ENCODE results near the gene ANK3.

ANK3 gene

DNA sequence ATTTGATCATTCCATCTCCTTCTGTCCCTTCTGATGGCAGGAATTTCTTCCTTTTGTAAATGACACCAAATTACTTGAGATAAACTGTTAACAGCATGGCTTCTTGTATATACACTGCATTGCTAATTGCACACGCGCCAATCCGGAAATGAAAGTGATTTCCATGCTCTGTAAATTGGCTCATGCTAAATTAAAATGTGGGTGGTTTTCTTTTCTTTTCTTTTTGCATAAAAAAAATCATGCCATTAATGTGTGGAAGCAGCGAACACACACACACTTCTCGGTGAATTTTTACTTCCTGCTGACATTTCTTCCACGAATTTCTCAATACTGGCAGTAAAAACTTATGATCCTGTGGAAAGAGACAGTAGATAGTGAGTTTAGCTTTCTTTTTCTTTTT, 360.2 kb downstream of the ANK3 start:
- ATAC-seq (no peak), DNase-seq (no peak)

- no peak for DNase-seq
- ATAC-seq = no peak
These were observed 361.6 kb downstream of the ANK3 start for GRCh38 chr10:60028081-60028480.

DNA sequence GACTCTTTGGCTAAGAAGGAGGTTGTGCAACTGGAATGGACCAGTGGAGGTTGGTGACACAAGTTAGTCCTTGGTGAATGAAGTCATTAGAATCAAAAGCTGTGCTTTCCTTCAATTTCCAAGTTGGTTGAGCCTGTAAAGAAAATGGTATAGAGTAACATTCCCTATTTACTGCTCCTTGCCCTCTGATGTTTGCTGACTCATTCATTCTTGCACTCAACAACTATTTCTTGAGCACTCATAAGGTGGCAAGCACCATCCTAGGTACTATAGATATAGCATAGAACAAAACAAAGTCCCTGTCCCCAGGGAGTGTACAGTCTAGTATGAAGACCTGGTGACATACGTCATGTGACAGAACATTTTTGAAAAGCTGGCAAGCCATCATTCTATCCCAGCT, 364.4 kb downstream of the ANK3 start:
- no peak for ATAC-seq
- DNase-seq = no peak

DNA sequence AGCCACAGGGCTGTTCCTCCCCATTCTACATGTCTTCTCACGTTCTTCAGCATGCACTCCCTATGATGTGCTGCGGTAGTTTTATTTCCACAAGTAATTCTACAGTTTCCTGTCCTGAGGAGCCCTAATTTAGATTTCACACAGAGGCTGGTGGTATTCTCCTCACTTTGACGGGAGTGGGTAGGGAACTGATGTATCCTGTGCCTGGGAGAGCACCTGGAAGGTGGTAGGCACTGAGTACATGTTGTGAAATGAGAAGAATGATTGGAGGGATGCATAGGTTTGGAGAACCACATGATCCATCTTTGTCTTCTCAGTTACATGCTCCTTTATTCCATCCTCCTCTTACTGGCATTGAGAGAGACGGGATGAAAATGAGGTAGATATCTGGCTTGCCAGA, 365.2 kb downstream of the ANK3 start:
- ATAC-seq (no peak), DNase-seq (no peak)

DNA sequence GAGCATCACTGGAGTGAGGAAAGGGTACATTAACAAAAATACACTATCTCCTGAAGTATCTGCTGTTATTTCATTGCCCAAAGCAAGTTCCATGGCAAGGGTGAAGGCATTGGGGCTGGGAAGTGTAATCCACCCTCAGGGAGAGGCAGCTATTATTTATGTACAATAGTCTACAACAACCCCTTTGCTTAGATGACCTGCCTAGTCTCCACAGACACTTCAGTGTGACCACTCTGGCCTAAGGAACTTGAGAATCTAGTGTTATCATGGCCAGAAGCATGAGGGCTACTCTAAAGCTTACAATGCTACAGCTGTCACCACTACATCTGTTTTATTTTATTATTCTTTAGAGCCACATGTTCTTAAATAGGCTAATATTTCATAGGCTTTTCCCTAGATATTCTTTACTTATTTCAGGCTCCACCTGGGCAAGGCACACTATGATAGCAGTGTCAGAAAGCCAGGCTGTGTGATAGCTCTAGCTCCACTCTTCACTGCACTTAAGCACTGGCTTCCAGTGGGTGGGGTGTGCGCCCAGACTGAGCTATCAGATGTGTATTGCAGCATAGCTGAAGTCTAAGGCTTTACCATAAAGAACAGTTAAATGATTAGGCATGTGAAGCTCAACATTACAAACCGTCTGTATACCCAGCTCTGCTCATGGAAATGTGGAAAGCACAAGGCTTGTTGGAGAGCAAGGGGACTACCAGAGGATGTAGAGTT, 366.4 kb downstream of the ANK3 start:
- DNase-seq (no peak), ATAC-seq (no peak)

- no peak for ATAC-seq
- no peak for DNase-seq
These were observed 368.3 kb downstream of the ANK3 start for GRCh38 chr10:60021361-60021760.

GRCh38 chr10:60016794-60017193, 372.9 kb downstream of the ANK3 start:
- no peak for ATAC-seq
- no peak for DNase-seq

GRCh38 chr10:60009710-60010383, 379.8 kb downstream of the ANK3 start:
- ATAC-seq (no peak), DNase-seq (no peak)

DNA sequence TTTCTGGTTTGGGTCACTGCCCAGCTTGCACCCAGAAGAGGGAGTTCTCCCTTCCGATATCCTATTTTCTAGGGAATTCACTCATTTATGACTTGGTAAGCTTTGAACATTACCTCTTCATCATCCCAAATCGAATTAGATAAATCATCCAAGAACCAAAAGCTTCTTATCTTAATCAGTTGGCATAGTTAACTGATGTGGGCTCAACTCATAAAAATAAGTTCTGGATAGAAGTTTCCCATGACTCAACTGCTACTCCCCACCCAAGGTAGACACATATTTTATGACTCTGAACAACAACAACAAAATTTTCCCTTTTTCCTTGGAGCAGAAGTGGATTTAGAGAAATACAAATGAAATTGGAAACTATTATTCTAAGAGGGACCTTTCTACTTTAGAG, 380.4 kb downstream of the ANK3 start:
- ATAC-seq (no peak), DNase-seq (no peak)

DNA sequence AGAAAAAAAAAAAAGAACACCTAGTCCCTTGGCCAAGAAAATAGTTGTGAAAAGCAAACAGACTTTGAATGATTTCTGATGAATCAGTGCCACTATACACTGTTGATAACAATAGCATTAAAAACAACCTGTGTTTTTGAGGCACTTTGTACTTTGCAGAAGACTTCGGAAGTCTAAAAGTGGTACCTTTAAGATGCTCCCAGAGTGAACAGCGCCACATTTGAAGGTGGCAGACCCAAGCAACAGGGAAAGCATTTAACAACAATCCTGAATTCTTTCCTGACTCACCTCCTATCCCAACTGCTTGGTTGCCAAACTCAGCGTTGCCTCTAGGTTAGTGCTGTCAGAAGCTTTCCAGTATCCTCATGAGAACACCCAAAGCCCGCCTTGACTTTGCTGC, 380.9 kb downstream of the ANK3 start:
- no peak for DNase-seq
- no peak for ATAC-seq

DNA sequence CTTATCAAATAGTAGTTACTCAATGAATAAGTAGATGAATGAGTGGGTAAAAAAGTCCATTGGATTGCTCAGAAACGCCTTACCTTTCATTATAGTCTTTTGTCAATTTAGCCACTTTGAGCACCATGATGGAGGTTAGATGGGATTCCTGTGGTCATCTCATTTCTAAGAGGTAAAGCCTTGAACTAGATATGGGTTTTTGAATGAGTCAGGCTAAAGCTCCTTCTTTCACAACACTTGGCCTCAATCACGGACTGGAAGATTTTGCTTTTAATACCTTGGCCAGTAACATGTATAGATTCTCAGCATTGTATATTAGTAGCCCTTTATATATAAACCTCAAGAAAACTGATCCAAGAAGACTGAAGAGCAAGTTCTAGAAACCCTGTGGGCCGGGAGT, 383.6 kb downstream of the ANK3 start:
- DNase-seq = no peak
- ATAC-seq = no peak

DNA sequence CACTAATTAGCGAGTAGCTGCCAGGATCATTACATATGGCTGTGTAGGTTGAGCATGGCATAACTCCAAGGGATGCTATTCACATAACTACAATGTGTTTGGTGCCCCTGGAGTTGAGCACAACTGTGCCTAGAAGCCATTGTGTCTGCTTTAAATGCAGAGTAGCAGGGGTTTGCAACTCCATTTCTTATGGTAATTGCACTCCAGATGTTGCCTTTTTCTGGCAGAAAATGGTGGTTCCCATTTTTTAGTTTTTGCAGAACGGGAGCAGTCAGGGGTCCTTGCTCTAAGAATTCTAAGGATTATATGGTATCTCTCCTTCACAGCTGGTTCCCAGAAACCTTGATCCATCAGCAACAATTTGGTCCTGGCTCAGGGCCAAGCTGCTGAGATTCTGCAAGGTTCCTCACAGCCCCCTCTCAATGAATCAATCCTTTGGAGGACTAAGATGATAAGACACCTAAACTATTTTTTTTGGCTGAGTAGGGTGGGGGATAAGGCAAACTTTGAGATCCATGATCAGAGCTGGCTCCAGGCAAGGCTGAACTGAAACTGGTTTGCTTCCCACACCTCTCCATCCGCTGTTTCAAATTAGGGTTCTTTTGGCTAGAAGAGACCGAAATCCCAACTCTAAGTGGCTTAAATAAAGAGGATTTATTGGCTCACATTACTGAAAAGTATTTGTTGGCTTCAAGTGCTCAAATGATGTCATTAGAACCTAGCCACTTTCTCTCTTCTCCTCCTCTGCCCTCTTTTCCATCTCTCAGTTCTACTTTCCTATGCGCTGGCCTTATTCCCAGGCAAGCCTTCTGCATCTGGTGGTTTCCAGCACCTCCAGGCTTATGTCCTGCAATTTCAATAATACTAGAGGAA, 385.8 kb downstream of the ANK3 start:
- DNase-seq (no peak), ATAC-seq (no peak)

GRCh38 chr10:60000747-60001146, 388.9 kb downstream of the ANK3 start:
- ATAC-seq = no peak
- no peak for DNase-seq

DNA sequence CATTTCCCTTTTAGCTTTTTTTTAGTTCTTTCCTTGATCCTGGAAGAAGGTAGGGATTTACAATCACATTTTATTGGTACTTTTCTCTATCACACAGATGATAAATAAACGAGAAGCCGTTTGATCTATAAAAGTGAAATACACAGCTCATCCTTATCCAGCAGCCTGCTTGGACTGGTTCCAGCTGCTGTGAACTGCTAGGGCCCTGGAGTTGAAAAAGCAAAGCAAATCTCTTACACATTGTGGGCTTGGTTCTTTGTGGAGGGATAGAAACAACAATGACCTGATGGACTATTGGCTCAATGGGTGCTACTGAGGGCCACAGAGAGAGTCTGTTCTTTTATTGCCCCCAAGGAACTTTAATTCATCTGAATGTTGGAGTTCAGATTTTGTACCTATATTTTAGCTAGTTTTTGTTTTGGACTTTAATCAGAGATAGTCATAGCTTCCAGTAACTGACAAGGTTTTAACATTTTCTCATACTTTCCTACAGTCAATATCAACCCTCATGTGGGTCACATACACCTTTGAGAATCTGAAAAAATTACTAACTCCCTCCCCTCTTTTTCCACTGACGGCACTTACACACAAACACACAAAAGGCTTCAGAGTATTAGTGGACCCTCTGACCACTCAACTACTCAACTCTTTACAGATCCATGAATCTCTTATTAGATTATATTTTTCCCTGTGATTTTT, 391.7 kb downstream of the ANK3 start:
- ATAC-seq = no peak
- DNase-seq = no peak

GRCh38 chr10:59995862-59996261, 393.8 kb downstream of the ANK3 start:
- DNase-seq (no peak), ATAC-seq (no peak)

DNA sequence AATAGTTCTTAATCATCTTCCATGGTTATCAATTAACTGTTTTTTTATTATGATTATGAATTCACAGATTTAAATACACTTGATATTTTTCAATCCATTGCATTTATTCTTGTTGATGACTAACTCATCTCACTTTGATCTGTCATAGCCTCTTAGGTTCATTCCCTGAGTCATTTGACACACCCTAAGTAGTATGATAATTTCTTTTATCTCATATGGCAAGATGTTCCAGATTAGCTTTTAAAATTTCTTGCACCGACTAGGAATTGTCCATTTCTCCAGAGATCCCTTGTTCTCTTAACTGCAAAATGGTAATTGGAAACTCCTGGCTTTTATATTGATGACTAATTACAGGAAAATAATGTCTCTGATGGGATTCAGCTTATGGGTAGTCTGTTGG, 395.7 kb downstream of the ANK3 start:
- DNase-seq = no peak
- no peak for ATAC-seq

DNA sequence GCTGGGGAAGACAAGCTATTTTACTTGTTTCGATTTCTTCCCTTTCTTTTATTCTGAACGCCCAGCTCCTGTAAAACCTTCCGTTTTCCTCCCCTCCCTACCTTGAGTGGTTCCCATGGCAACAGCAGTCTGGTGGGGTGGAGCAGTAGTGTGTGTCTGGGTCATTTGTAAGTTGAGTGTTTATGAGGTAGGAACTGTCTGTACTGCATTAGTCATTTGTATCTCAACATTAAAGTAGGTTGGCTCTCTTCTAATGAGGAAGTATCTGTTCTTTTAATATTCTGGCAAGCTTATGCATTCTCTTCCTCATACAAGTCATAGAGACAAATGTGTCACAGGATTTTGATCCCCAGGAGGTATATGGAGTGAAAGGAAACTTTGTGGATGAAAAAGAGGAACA, 398.0 kb downstream of the ANK3 start:
- no peak for ATAC-seq
- DNase-seq = peak; percentile 6

- ATAC-seq (no peak), DNase-seq (no peak)
These were observed 398.6 kb downstream of the ANK3 start for GRCh38 chr10:59991117-59991516.

DNA sequence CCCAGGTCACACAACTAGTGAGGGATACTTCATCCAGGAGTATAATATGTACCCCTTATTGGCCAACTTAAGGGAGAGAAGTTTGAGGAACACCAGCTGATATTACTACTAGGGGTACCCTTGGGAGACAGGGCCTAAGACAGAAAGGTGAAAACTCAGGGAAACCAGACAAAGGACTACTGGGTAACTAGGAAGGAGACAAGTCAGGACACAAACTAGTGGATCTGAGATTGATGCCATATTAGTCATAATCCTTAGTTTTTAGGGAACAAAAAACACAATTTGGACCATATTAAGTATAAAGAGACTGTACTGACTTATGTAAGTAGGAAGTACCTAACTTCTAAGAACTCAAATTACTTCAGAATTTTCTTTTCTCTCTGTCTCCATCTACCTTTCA, 404.0 kb downstream of the ANK3 start:
- ATAC-seq = no peak

GRCh38 chr10:59984415-59984814, 405.3 kb downstream of the ANK3 start:
- no peak for DNase-seq
- ATAC-seq = no peak

More for the DNA sequence above, 404.0 kb downstream of the ANK3 start:
- no peak for DNase-seq

DNA sequence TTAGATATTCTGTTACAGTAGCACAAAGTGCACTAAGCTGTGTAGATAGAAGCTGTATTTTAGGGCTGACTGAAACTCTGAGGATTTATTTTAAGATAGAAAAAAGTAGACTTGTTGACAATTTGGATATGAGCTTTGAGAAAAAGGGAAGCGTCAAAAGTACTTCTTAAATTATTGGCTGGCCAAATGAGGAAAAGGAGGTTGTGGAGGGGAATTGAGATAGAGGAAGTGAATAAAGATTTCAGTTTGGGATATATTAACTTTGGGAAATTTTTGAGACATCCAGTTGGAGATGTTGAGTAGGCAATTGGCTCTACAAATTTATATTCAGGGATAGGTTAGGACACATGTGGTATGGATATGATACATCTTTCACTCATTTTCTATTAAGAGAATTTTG, 409.3 kb downstream of the ANK3 start:
- DNase-seq = no peak
- ATAC-seq = no peak

DNA sequence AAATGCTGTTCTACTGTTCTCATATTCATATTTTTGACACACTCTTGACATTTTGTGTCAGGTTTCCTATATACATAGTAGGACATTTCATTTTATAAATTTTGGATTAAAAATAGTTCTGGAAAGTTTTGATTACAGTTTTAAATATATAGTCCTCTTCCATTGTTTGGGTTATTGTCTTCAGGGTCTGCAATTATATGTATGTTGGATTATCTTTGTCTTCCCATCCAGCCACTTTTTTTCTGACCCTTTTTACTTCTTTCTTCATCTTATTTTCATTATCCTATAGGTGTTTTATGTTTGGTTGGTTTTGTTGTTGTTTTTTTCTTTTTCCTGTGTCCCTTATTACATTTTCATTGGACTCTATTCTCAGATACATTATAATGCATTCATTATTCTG, 412.2 kb downstream of the ANK3 start:
- no peak for DNase-seq
- ATAC-seq = no peak

GRCh38 chr10:59976909-59977308, 412.8 kb downstream of the ANK3 start:
- DNase-seq = no peak
- ATAC-seq = no peak
